HG03378 (cell line): ENCODE results near the gene KRTAP3-2.

Experiments
- ATAC-seq: cut with Tn5 transposase; IDR thresholded peaks from one replicate; pipeline ENCODE4 v1.9.1; 2021; ENCODE audit warnings: mild to moderate bottlenecking, moderate library complexity; ENCODE audit not compliant: unreplicated experiment

Gene KRTAP3-2

DNA sequence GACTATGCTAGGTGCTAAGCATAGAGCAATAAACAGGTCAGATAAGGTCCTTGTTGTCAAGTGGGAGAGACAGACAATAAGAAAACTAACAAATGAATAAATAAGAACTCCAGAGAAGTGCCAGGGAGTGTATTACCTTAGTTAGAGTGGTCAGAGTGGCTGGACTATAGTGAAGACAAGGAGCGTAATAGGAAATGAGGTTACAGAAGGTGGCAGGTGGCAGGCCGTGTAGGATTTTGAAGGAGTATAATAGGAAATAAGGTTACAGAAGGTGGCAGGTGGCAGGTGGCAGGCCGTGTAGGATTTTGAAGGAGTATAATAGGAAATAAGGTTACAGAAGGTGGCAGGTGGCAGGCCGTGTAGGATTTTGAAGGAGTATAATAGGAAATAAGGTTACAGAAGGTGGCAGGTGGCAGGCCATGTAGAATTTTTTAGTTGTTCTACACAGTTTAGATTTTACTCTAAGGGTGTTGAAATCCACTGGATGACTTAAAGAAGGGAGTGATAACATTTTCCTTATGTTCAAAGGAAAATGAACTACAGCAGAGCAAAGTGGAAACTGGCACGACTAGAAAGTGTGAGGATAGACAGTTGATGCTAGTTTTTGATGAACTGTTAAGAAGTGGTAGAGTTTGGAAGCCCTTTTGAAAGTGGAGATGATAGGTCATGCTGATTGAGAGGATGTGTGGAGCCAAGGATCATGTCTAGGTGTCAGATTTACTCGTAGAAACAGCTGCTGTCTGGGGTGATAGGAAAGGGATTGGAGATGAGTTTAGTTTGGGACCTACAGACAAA lies 12.8 kb upstream of the KRTAP3-2 start:
- ATAC-seq, result no peak

DNA sequence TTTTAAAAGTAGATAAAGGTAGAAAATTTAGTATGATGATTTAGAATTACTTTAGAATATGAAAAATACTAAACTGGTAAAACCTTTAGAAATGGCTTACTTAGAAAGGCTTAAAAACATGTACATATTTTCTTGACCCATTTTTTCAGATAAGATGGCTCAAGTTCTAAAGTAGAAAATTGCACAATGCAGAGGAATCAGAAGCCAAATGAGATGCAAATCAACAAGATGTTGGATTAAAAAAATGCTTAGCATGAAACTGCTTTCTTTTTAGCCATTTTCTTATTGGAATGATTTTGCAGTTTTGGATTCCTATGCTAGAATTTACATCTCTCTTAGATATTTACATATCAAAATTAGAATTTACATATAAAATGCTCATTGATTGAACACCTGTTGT lies 10.7 kb upstream of the KRTAP3-2 start:
- no peak for ATAC-seq

DNA sequence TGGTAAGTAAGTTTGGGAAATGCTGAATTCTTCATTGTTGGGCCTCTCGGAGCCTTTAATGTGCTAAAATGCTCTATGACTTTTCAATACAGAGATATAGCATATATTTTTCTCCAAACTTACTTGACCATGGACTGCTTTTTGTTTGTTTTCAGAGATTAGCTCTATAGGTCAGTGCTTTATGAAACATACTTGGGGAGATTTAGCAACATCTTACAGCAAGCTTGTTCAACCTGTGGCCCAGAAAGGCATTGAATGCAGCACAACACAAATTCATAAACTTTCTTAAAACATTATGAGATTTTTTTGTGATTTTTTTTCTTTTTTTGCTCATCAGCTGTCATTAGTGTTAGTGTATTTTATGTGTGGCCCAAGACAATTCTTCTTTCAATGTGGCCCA lies 10.2 kb upstream of the KRTAP3-2 start:
- ATAC-seq, result no peak

DNA sequence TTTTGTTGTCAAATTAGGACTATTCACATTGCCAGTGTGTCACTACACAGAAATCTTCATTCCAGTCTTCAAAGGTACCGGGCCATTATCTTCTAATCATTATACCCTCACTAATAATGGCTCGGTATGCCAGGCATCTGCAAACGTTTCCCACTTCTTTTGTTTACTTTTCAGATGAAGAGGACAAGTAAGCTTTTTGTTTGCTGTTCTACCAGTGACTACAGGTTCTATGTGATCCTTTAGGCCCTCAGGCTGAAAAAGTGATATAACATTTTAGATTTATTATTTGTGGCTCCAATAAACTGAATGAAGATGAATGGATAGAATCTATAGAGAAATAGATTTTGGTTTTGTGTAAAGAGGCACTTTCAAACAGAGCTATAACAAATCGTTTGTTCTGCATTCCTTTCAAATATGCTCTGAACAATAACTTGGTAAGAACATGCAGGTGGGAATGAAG lies 9.6 kb upstream of the KRTAP3-2 start:
- no peak for ATAC-seq

DNA sequence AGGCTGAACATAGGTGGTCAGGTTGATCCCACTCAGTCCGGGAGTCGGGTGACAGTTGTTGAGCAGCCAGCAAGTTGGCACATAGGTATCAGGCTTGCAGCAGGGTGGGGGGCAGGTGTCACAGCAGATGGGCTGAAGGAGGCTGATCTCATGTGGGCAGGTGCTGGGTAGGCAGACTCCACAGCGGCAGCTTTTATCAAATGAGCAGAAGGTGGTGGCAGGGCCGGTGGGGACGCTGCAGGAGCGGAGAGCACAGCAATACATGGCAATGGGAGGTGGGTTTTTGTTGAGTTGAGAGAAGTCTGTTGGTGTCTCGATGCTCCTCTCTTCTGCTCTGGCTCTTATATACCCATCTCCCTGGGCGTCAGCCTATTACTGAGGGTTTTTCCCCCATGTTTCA lies 9.1 kb upstream of the KRTAP3-2 start, which contains the start of gene KRTAP3-1:
Gene KRTAP3-1 (minus strand): TSS at position 318 of the 400 bp plus-strand sequence. CDS start 54 bp downstream, at position 264.
- no peak for ATAC-seq

DNA sequence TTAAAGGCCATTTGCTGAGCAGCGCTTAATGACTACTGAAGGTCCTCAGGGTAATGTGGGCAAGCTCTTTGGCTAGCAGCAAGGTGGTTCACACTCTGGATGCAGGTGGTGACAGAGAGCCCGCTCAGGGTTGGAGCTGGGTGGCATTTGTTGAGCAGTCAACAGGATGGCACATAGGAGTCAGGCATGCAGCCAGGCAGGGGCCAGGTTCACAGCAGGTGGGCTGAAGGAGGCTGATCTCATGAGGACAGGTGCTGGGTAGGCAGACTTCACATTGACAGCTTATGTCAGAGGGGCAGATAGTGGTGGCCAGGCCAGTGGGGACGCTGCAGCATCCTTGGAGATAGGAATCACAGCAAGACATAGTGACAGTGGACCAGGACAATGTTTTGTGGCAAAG lies 4.7 kb upstream of the KRTAP3-2 start:
- no peak for ATAC-seq

DNA sequence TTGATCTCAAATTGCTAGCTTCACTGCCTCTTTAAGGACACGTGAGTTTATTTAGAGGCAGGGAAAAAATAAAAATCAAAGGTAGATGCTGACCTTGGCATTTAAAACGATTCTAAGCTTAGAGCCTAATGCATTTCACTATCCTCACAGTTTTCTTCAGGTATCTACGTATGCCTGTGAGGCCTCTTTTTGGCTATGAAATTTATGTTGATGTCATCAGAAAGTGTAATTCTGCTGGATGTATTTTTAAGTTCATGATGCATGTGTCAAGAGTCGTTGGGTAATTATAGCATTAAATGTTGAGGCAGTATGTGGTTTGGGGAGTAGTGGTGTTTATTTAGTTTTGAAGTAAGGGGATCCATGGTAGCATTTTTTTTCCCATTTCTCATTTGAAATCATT lies 4.2 kb upstream of the KRTAP3-2 start:
- ATAC-seq, result no peak

DNA sequence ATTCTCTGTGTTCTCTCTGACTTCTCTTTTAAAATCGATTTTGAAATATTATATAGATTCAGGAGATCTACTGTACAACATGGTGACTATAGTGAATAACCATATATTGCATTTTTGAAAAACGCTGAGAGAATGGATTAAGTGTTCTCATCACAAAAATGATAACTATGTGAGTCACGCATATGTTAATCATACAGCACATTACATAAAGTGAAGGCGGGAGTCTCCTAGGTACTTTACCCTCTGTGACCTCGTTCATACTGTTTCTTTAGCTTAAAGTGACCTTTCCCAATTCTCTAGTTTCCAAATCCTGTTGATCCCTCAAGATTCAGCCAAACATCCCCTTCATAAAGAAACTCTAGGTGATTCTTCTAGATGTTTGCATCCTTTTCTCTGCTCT lies 3.1 kb upstream of the KRTAP3-2 start:
- ATAC-seq, result no peak

DNA sequence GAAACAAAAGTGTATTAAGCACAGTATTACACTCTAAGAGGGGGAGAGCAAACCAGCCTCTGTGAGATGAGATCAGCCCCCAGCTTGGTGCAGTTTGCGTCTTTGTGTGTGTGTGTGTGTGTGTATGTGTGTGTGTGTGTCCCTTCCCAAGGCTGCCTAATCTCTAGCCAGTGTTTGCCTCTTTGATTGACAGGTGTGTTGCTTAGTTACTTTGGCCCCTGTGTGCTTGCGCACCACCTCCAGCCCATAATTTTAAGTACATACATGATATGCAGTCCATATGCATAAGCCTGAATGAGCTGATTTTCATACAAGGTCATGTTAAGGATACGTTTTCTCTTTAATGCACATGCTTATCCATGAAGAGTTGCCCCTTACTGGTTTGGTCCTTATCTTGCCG lies 2.1 kb upstream of the KRTAP3-2 start:
- no peak for ATAC-seq

DNA sequence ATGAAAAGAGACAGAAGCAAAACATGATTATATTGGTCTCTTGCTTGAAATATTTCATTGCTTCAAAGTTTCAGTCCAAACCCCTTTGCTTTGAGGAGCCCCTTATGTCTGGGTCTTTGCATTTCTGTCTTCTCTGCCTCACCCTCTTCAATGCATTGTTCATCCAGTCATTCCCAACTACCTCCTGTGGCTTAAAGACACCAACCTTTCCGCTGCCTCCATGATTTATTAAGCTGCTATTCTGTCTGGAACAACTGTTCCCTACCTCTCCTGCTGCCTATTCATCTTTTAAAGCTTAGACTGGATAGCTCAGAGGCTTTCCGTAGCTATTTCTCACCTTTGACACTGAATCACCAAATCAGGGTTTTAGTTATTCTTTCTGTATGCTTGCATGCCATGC lies 2.3 kb downstream of the KRTAP3-2 start:
- no peak for ATAC-seq

DNA sequence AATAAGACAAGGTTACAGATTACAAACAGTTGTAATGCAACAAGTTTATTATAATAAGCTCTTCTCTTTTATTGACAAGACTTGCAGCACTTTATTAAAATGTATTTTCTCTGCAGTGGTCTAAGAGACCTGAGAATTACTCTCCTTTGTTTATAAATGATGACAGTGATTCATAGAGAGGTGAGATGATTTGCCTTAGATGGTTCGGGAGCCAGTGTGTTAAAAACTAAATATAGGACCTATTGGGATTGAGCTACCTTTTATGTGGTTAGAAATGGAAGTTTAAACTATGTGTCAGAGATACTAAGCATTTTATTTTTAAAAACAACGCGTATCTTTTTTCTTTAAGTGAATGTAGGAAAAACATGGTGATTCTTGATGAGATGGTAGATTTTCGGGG lies 2.9 kb downstream of the KRTAP3-2 start:
- ATAC-seq, result no peak

DNA sequence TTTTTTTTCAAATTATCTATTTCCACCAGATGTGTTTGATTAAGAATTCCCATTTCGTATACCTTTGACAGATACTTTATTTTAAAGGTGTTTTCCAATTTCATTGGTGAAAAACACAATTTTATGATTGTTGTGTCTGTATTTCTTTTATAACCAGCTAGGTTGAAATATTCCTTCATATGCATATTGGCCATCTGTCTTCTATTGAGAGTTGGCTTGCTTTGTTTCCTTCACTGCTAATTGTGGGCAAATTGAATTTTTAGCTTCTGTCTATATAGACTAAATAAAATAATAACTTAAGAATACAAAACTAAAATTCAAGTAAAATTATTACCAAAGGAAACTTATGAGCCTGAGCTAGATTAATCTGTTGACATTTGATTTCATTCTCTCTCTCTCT lies 4.6 kb downstream of the KRTAP3-2 start:
- no peak for ATAC-seq

DNA sequence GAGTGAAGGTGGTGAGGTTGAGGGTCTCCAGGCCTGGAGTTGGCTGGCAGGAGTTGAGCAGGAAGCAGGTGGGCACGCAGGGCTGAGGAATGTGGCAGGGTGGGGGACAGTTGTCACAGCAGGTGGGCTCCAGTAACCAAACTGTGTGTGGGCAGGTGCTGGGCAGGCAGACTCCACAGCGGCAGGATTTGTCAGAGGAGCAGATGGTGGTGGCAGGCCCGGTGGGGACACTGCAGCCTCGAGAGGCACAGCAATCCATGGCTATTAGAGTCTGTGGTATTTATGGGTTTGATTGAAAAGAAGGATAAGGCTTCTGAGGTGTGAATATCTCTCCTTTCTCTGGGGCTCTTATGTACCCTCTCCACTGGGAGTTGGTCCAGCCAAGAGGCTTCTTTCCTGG lies 5.9 kb downstream of the KRTAP3-2 start, which contains the start of gene KRTAP3-3:
Gene KRTAP3-3 (minus strand): TSS at position 326 of the 400 bp plus-strand sequence. CDS start 67 bp downstream, at position 259.
- ATAC-seq, result no peak

DNA sequence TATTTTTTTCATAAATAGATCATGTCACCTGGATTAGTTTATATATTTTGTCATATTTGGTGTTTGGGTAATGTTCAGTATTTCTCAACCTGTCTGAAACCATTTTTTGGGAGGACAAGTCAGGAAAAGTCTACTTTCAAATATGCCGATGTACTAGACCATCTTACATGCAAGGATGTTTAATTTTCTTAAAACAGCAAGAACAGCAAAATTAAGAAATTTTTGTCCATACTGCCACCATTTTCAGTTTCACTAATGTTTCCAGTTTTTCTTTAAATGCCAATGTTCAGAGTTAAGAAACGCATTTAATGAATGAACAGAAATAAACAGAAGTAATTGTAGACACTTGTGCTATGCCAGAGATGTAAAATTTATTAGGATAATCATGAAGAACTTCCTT lies 6.6 kb downstream of the KRTAP3-2 start:
- no peak for ATAC-seq

DNA sequence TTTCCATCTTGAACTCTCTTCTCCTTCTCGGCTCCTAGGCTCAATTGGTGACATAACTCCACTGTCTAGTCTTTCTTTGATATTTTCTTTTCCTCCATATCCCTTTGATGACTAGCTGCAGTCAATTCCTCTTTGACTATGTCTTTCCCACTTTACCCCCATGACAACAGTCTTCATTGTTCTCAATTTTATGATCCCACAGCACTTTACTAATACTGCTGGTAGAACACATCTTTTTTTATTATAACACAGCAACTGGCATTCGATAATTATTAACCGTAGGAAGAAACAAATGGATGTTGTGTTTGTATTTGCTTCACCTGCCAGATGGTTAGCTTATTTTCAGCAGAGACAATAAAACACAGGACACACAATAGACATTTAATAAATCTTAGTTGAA lies 7.0 kb downstream of the KRTAP3-2 start:
- no peak for ATAC-seq

DNA sequence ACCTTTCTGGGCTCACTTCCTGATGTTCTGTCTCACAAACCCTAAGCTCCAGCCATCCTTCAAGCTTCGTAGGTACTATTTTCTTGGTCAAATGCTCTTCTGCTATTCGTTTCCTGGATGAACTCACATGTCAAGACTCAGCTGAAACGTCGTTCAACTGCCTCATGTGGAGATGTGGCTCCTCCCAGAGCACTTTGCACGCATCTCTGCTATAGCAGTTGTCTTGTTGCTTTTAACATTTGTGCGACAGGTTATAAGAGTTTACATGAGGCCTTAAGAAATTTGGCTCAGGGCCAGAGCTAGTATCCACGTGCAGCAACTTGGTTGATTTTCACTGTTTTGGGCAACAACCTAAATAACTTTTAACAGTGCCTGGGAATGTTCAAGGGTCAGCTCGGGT lies 12.8 kb downstream of the KRTAP3-2 start:
- ATAC-seq, result no peak

DNA sequence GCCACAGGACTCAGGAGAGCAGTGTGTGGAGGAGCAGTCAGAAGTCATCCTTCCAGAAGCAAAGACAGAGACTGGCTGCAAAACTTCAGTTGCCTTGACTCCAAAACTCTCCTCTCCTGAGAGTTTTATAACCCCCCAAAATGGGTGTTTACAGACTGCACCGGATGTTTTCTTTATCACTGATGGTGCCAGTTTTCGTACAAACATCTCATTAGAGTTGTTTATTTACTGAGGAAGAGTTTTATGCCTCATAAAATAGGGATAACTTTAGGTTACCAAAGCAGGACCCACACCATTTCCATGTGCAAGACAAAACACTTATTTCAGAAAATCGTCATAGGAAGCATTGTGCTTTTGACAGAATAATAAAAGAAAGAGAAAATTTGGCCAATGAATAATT lies 15.5 kb downstream of the KRTAP3-2 start, which contains the start of gene KRT40:
Gene KRT40 (minus strand): TSS at position 101 of the 400 bp plus-strand sequence. CDS start 53 bp downstream, at position 48.
- ATAC-seq, result no peak

DNA sequence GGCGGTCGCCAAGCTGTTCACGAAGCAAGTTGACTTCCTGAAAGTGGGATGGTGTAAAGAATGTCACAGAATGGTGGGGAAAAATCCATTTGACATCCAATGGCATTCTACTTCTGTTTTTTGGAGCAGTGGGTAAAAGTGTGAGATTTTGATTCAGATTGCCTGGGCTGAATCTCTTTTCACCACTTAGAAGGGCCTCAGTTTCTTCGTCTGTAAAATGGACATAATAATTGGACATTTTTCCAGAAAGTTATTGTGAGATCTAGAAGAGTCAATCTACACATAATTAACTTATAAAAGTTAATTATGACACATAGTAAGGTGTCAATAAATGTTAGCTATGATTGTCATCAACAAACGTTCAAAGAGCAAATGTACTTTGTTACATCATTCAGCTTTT lies 18.6 kb downstream of the KRTAP3-2 start:
- ATAC-seq, result no peak

DNA sequence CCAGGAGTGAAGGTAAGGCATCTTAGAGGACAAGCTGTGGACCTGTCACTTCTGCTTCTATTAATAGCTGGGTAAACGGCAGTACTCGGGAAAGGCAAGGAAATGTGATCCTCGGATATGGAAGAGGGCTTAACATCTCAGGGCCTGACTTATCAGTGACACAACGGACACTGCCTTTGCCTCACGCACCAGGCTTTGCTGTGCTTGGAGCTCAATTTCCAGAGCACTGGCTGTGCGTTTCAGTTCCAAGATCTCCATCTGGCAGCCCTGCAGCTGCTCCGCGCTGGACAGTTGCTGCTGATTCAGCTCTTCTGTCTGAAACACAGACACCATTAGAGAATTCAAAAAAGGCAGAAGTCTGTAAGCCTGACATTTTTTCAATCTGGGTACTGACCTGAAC lies 19.1 kb downstream of the KRTAP3-2 start:
- ATAC-seq, result no peak

DNA sequence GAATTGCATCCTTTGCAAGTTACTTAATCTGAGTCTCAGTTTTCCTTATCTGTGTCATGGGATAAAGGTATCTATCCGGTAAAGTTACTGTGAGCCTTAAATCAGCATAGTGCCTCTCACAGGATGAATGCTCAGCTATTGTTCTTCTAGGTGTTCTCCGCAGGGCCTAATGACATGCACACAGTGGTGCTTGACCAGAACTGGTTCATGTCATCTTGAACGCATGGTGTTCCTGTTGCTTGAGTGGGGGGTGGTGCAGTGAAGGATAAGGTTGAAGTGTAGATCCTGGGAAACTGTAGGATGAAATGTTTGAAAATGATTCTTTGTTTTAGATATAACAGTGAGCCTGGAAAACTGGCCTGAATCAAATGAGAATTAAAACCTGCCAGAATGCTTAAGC lies 19.6 kb downstream of the KRTAP3-2 start:
- no peak for ATAC-seq

DNA sequence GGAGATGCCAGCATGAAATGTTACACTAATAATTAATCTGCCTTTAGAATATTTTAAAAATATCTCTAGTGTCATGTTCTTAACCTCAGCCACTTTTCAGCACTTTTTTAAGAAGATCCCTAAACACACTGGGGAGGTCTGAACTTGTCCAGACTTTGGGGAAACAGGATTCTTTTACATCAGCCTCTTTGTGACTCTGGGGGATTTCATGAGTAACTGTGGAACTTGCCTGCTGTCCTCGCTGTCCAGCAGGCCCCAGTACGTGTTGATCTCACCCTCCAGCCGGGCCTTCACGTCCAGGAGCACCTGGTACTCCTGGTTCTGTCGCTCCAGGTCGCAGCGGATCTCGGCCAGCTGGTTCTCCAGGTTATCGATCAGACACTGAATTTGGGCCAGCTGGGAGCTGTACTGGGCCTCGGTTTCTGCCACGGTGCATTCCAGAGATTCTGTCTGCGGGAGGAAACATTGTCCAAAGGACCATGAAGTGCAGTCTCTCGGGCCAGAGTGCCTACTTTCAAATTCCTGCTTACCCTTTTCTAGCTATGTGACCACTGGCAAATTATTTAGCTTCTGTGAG lies 21.0 kb downstream of the KRTAP3-2 start:
- no peak for ATAC-seq

DNA sequence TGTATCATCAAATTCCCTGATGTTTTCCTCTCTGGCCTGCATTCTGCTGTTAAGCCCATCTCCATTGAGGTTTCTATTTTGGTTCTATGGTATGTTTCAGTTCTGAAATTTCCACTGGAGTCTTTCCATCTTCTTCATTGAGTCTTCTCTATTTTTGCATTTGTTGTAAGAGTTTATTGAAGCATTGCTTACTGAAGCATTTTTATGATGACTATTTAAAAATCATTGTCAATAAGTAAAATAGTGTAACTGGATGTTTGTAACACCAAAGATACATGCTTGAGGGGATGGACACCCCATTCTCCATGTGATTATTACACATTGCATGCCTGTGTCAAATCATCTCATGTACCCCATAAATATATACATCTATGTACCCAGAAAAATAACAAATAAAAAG lies 24.2 kb downstream of the KRTAP3-2 start:
- no peak for ATAC-seq
